Measurements from ENCODE around the gene TRUB1.
"Not testable (repeated sequence)": the region's sequence is repeated elsewhere in the genome, so short reads cannot be mapped to it uniquely, and the experiment has no call there.

The TRUB1 gene

GRCh38 chr10:114925587-114926586 lies 12.1 kb upstream of the TRUB1 start:
- DNase-seq, result no peak

- no peak for DNase-seq
Measured at GRCh38 chr10:114928818-114929217, 9.2 kb upstream of the TRUB1 start.

- DNase-seq, result no peak
Measured at GRCh38 chr10:114930320-114930719, 7.7 kb upstream of the TRUB1 start.

- no peak for DNase-seq
Measured at GRCh38 chr10:114931072-114931679, 6.8 kb upstream of the TRUB1 start.

- DNase-seq, result no peak
Measured at GRCh38 chr10:114932225-114932624, 5.8 kb upstream of the TRUB1 start.

GRCh38 chr10:114932945-114933344 lies 5.0 kb upstream of the TRUB1 start:
- no peak for DNase-seq

- DNase-seq, result no peak
Measured at GRCh38 chr10:114933588-114933987, 4.4 kb upstream of the TRUB1 start.

- not testable (repeated sequence) for DNase-seq
Measured at GRCh38 chr10:114933995-114934394, 4.0 kb upstream of the TRUB1 start.

GRCh38 chr10:114938856-114939193 lies 830 bp downstream of the TRUB1 start:
- no peak for DNase-seq

- DNase-seq, result no peak
Measured at GRCh38 chr10:114940735-114941134, 2.7 kb downstream of the TRUB1 start.

- no peak for DNase-seq
Measured at GRCh38 chr10:114943000-114943399, 5.0 kb downstream of the TRUB1 start.

- DNase-seq, result no peak
Measured at GRCh38 chr10:114953047-114953446, 15.1 kb downstream of the TRUB1 start.

- DNase-seq, result no peak
Measured at GRCh38 chr10:114955984-114956383, 18.0 kb downstream of the TRUB1 start.

GRCh38 chr10:114956466-114956865 lies 18.5 kb downstream of the TRUB1 start:
- DNase-seq, result no peak

- DNase-seq, result no peak
Measured at GRCh38 chr10:114957122-114957521, 19.1 kb downstream of the TRUB1 start.

GRCh38 chr10:114957673-114958072 lies 19.7 kb downstream of the TRUB1 start:
- DNase-seq, result no peak

GRCh38 chr10:114962441-114962840 lies 24.4 kb downstream of the TRUB1 start:
- DNase-seq, result no peak

GRCh38 chr10:114963908-114964307 lies 25.9 kb downstream of the TRUB1 start:
- no peak for DNase-seq

- no peak for DNase-seq
Measured at GRCh38 chr10:114967071-114967470, 29.1 kb downstream of the TRUB1 start.

GRCh38 chr10:114970515-114970914 lies 32.5 kb downstream of the TRUB1 start:
- no peak for DNase-seq

- no peak for DNase-seq
Measured at GRCh38 chr10:114973306-114973705, 35.3 kb downstream of the TRUB1 start.

GRCh38 chr10:114973997-114974396 lies 36.0 kb downstream of the TRUB1 start:
- DNase-seq, result no peak

GRCh38 chr10:114974625-114975024 lies 36.6 kb downstream of the TRUB1 start:
- no peak for DNase-seq

GRCh38 chr10:114975091-114975490 lies 37.1 kb downstream of the TRUB1 start:
- DNase-seq, result no peak
